Suprapubic skin (tissue), 4 donors: ENCODE data around the gene MGAM2. TPM values are rescaled to one million over a fixed set of nuclear protein-coding genes. Genes with fewer than 3 reads are reported as not detected.

Experiments used
- DNase-seq, 2 donors: peaks; one replicate each; pipeline ENCODE4 v3.0.0-alpha.2; 2019; ENCODE audit warnings: low spot score in 2 of 2
- H3K27ac ChIP-seq: fragments of 200-600 bp; sonication (generic); one replicate; pipeline ENCODE4 v1.5.1; 2019
- H3K27me3 ChIP-seq: fragments of 200-600 bp; sonication (generic); one replicate; pipeline ENCODE4 v1.5.1; 2019
- H3K36me3 ChIP-seq: fragments of 200-600 bp; sonication (generic); one replicate; pipeline ENCODE4 v1.5.1; 2019
- H3K4me1 ChIP-seq: fragments of 200-600 bp; sonication (generic); one replicate; pipeline ENCODE4 v1.5.1; 2019
- H3K4me3 ChIP-seq: fragments of 200-600 bp; sonication (generic); one replicate; pipeline ENCODE4 v1.5.1; 2019; ENCODE audit warnings: mild to moderate bottlenecking
- H3K9me3 ChIP-seq: fragments of 200-600 bp; sonication (generic); one replicate; pipeline ENCODE4 v1.5.1; 2019
- CTCF ChIP-seq, 2 donors: fragments of 200-600 bp in 1 of 2; fragments of 450-650 bp in 1 of 2; sonication (generic) in 1 of 2; IDR thresholded peaks; one replicate each; pipeline ENCODE4 v1.5.1; 2016 to 2019; ENCODE audit warnings: antibody characterized with exemption in 2 of 2, mild to moderate bottlenecking in 1 of 2, moderate library complexity in 1 of 2
- EP300 ChIP-seq: sonication (generic); formaldehyde crosslinking; IDR thresholded peaks from one replicate; pipeline ENCODE4 v1.6.1; 2017; ENCODE audit warnings: antibody characterized with exemption
- POLR2A ChIP-seq, 2 donors: fragments of 450-650 bp; IDR thresholded peaks; one replicate each; pipeline ENCODE4 v1.6.1; 2017; ENCODE audit warnings: antibody characterized with exemption in 2 of 2, mild to moderate bottlenecking in 2 of 2, moderate library complexity in 2 of 2
- POLR2AphosphoS5 ChIP-seq, 3 donors: sonication (generic); formaldehyde crosslinking; IDR thresholded peaks; one replicate each; pipeline ENCODE4 v1.6.1; 2017; ENCODE audit warnings: antibody characterized with exemption in 3 of 3
- WGBS: methylation state at CpG from one replicate; pipeline ENCODE4 v1.1.5; 2018; 5-methylcytosine and 5-hydroxymethylcytosine counted together
- total RNA-seq, 4 donors: library from RNA; depleted of rRNA; stranded (reverse); fragments of >200 nt; gene quantifications; one replicate each; pipeline ENCODE4 v1.1.0, GENCODE V29; 2016

Gene MGAM2
- total RNA-seq, 4 donors from 2014 or later, result 0.11 to 0.97 (median 0.47) TPM; not detected in 1

DNA sequence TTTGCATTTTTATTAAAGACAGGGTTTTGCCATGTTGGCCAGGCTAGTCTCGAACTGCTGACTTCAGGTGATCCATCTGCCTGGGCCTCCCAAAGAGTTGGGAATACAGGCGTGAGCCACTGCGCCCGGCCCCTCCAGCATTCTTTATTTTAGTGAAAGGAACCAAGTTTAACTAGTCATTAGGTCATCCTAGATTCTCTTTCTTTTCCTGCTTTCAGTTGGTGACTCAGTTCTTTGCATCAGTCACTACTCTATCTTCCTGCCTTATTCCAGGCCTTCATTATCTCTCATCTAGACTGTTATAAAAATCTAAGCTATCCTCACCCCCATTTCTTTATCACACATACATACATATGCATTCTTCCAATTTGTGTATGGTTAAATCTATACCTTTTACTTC is 82.7 kb downstream of the MGAM2 start:
- H3K4me3 ChIP-seq, result no peak overlapping the region
- H3K4me1 ChIP-seq, result no peaks in the 10 kb centered on the region
- TF ChIP-seq POLR2A (IDR thresholded peaks at IDR 0.05), result no peak
- TF ChIP-seq POLR2AphosphoS5 (IDR thresholded peaks at IDR 0.05), result no peak
- no peak for TF ChIP-seq EP300
- no peak for TF ChIP-seq CTCF (IDR thresholded peaks at IDR 0.05)
- WGBS, result 85% methylated on average over 4 of the region's 4 CpGs
- H3K36me3 ChIP-seq, result no peaks in the 10 kb centered on the region
- no peak for DNase-seq
- H3K9me3 ChIP-seq, result no peaks in the 10 kb centered on the region
- no peak overlapping the region for H3K27ac ChIP-seq
- H3K27me3 ChIP-seq, result no peaks in the 10 kb centered on the region

DNA sequence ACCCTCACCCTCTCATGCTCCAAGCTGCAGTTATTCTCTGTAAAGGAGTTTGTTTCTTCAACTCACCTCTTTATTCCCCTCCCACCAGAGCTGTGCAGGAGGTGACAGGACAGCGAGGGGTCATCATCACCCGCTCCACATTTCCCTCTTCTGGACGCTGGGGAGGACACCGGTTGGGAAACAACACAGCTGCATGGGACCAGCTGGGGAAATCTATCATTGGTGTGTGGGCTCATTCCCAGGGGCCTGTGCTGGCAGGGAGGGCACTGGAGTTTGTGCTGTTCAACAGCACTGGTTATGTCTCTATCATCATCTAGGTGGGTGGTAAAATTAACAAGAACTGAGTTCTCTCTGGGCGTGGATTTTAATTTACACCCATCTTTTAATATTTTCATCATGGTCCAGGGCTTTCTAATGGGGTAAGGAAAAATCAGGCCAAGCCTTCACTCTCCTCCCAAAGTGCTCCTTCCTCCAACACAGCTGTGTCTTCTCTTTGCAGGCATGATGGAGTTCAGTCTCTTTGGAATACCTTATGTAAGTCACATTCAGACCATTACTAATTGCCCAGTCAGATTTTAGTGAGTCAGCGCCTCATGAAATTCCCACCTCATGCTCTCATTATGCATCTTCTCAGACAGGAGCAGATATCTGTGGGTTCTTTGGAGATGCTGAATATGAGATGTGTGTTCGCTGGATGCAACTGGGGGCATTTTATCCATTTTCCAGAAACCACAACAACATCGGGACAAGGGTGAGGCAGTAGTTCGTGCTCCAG is 84.7 kb downstream of the MGAM2 start:
- no peak overlapping the region for H3K27ac ChIP-seq
- no peaks in the 10 kb centered on the region for H3K4me1 ChIP-seq
- 85% methylated on average over 9 of the region's 9 CpGs for WGBS
- TF ChIP-seq POLR2AphosphoS5 (IDR thresholded peaks at IDR 0.05), result no peak
- H3K36me3 ChIP-seq, result no peaks in the 10 kb centered on the region
- H3K27me3 ChIP-seq, result no peaks in the 10 kb centered on the region
- DNase-seq, result no peak
- H3K4me3 ChIP-seq, result no peak overlapping the region
- no peaks in the 10 kb centered on the region for H3K9me3 ChIP-seq

- Histone ChIP-seq H3K27me3 (no peaks in the 10 kb centered on the region), H3K36me3 (no peaks in the 10 kb centered on the region), H3K4me3 (no peak overlapping the region), H3K27ac (no peak overlapping the region), H3K9me3 (no peaks in the 10 kb centered on the region), H3K4me1 (no peaks in the 10 kb centered on the region)
- TF ChIP-seq POLR2AphosphoS5 (IDR thresholded peaks at IDR 0.05), result no peak
- TF ChIP-seq POLR2A (IDR thresholded peaks at IDR 0.05), result no peak
- TF ChIP-seq CTCF (IDR thresholded peaks at IDR 0.05), result no peak
- no peak for TF ChIP-seq EP300
- DNase-seq, result no peak
- 92% methylated on average over 1 of the region's 1 CpG for WGBS
These were observed 88.7 kb downstream of the MGAM2 start for GRCh38 chr7:142200206-142200605.

- Histone ChIP-seq H3K27ac (no peak overlapping the region), H3K4me1 (no peaks in the 10 kb centered on the region), H3K4me3 (no peak overlapping the region), H3K9me3 (no peaks in the 10 kb centered on the region), H3K36me3 (no peaks in the 10 kb centered on the region), H3K27me3 (no peaks in the 10 kb centered on the region)
- DNase-seq, result no peak
- no peak for TF ChIP-seq POLR2A (IDR thresholded peaks at IDR 0.05)
- no peak for TF ChIP-seq POLR2AphosphoS5 (IDR thresholded peaks at IDR 0.05)
- no peak for TF ChIP-seq CTCF (IDR thresholded peaks at IDR 0.05)
- TF ChIP-seq EP300, result no peak
- WGBS, result 29% methylated on average over 1 of the region's 1 CpG
These were observed 117.1 kb downstream of the MGAM2 start for GRCh38 chr7:142228537-142229104.

GRCh38 chr7:142231716-142232115 is 120.2 kb downstream of the MGAM2 start:
- Histone ChIP-seq H3K9me3 (no peaks in the 10 kb centered on the region), H3K36me3 (no peaks in the 10 kb centered on the region), H3K27ac (no peak overlapping the region), H3K4me1 (no peaks in the 10 kb centered on the region), H3K27me3 (no peaks in the 10 kb centered on the region), H3K4me3 (no peak overlapping the region)
- TF ChIP-seq EP300 (no peak), CTCF (IDR thresholded peaks at IDR 0.05) (no peak), POLR2A (IDR thresholded peaks at IDR 0.05) (no peak), POLR2AphosphoS5 (IDR thresholded peaks at IDR 0.05) (no peak)
- WGBS, result 37% methylated on average over 7 of the region's 7 CpGs
- no peak for DNase-seq
